ENCODE data around the gene KRR1.
"Not testable (repeated sequence)": the region's sequence is repeated elsewhere in the genome, so short reads cannot be mapped to it uniquely, and the experiment has no call there.

The KRR1 gene

DNA sequence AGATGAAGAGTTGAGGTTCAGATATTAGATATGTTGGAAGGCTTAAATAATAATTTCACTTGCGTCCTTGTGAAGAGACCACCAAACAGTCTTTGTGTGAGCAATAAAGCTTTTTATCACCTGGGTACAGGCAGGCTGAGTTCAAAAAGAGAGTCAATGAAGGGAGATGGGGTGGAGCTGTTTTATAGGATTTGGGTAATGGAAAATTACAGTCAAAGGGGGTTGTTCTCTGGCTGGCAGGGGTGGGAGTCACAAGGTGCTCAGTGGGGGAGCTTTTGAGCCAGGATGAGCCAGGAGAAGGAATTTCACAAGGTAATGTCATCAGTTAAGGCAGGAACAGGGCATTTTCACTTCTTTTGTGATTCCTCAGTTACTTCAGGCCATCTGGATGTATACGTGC, 27.0 kb downstream of the KRR1 start:
- POLR2A ChIA-PET: interaction anchor here (1.1 kb wide), 1 partner anchor 93 kb away, joined by 3 read pairs; the partner anchor contains the start of gene GLIPR1L2
- not testable (repeated sequence) for H3K4me3 ChIP-seq (ENCODE audit: low read depth, low read length)

DNA sequence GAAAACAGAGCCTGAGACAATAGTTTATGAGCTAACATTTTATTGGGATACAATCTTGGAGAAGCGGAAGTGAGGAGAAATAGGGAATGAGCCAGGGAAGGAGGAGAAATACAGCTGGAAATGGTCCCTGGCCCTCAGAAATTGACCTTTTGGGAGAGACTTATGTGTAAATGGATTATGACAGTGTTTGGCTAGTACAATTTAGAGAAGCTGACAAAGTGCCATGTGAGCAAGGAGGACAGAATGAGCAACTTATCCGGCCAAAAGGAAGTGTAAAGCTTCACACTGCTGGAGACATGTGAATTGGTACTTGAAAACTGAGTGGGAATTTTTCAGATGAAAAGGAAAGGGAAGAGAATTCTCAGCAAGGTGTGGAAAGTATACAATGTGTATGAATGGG, 28.0 kb downstream of the KRR1 start:
- ChIA-PET POLR2A (no interaction called here), CTCF (interaction anchor here (0.5 to 4.0 kb wide), 18 partner anchors 9 to 1103 kb away, joined by 3 to 21 read pairs (median 5); partner anchors contain the start of gene PHLDA1)
- Histone ChIP-seq H3K4me1 (ENCODE audit: control insufficient read depth, insufficient read depth, low read length) (0 out of 2 replicates have a peak, but pooled peaks cover 5% of the 10 kb centered on the region), H3K4me3 (ENCODE audit: low read depth, low read length) (no peak overlapping the region), H3K36me3 (ENCODE audit: control insufficient read depth in 2 of 2, insufficient read depth in 1 of 2, low read length in 2 of 2) (no peaks in the 10 kb centered on the region), H3K9me3 (ENCODE audit: control insufficient read depth, insufficient read depth, low read depth, low read length) (no peaks in the 10 kb centered on the region), H3K27ac (ENCODE audit: extremely low read depth, low read depth, low read length) (no peak overlapping the region)
- no peak for TF ChIP-seq ZNF621 (tag by site-specific recombination; IDR thresholded peaks at IDR 0.05)
- TF ChIP-seq ZNF785 (tag by site-specific recombination; IDR thresholded peaks at IDR 0.05): no peak
- no peak for TF ChIP-seq ZNF404 (tag by site-specific recombination; IDR thresholded peaks at IDR 0.05)
- TF ChIP-seq, protein P1, sequence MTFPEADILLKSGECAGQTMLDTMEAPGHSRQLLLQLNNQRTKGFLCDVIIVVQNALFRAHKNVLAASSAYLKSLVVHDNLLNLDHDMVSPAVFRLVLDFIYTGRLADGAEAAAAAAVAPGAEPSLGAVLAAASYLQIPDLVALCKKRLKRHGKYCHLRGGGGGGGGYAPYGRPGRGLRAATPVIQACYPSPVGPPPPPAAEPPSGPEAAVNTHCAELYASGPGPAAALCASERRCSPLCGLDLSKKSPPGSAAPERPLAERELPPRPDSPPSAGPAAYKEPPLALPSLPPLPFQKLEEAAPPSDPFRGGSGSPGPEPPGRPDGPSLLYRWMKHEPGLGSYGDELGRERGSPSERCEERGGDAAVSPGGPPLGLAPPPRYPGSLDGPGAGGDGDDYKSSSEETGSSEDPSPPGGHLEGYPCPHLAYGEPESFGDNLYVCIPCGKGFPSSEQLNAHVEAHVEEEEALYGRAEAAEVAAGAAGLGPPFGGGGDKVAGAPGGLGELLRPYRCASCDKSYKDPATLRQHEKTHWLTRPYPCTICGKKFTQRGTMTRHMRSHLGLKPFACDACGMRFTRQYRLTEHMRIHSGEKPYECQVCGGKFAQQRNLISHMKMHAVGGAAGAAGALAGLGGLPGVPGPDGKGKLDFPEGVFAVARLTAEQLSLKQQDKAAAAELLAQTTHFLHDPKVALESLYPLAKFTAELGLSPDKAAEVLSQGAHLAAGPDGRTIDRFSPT (tag by site-specific recombination; IDR thresholded peaks at IDR 0.05): no peak
- no peak for TF ChIP-seq ZNF16 (tag by site-specific recombination; IDR thresholded peaks at IDR 0.05; ENCODE audit: low read depth)
- no peak for TF ChIP-seq TRIM28 (IDR thresholded peaks at IDR 0.05; ENCODE audit: borderline replicate concordance, low read length)

More for the DNA sequence above, 27.0 kb downstream of the KRR1 start:
- not testable (repeated sequence) for H3K9me3 ChIP-seq (ENCODE audit: control insufficient read depth, insufficient read depth, low read depth, low read length); H3K4me1 ChIP-seq (ENCODE audit: control insufficient read depth, insufficient read depth, low read length); H3K27ac ChIP-seq (ENCODE audit: extremely low read depth, low read depth, low read length); H3K36me3 ChIP-seq (ENCODE audit: control insufficient read depth in 2 of 2, insufficient read depth in 1 of 2, low read length in 2 of 2)
- TF ChIP-seq GLIS1 (tag by site-specific recombination; IDR thresholded peaks at IDR 0.05): peak; percentile 72
- CTCF ChIA-PET: interaction anchor here (0.6 to 4.0 kb wide), 30 partner anchors 9 to 1526 kb away, joined by 3 to 21 read pairs (median 5); partner anchors contain the start of genes GLIPR1L1 and PHLDA1

DNA sequence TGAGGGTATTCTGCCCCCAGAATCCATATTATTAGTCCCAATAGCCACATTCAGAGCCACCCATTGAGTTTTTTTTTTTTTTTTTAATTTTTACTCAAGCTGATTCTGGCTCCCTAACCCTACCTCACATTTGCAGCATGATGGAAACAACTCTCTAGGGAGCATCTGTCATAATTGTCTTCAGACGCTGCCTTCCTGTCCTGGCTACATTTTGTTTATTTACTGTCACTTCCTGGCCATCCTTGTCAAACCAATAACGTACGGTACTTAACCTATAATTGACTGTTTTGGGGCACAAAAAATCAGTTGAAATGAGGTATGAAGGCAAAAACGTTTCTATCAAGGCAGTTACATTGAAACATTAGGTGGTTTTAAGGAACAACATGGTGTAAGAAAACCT, 28.8 kb downstream of the KRR1 start:
- Histone ChIP-seq H3K9me3 (ENCODE audit: control insufficient read depth, insufficient read depth, low read depth, low read length) (no peaks in the 10 kb centered on the region), H3K27ac (ENCODE audit: extremely low read depth, low read depth, low read length) (no peak overlapping the region), H3K4me3 (ENCODE audit: low read depth, low read length) (no peak overlapping the region), H3K36me3 (ENCODE audit: control insufficient read depth in 2 of 2, insufficient read depth in 1 of 2, low read length in 2 of 2) (no peaks in the 10 kb centered on the region), H3K4me1 (ENCODE audit: control insufficient read depth, insufficient read depth, low read length) (0 out of 2 replicates have a peak, but pooled peaks cover 5% of the 10 kb centered on the region)
- ChIA-PET POLR2A (no interaction called here), CTCF (interaction anchor here (0.5 to 4.0 kb wide), 8 partner anchors 9 to 974 kb away, joined by 3 to 21 read pairs (median 6); no protein-coding TSS in a partner anchor)
- TF ChIP-seq ZSCAN23 (tag by site-specific recombination; IDR thresholded peaks at IDR 0.05) (no peak), ZNF837 (tag by site-specific recombination; IDR thresholded peaks at IDR 0.05) (no peak), ZNF248 (tag by site-specific recombination; IDR thresholded peaks at IDR 0.05) (no peak), ZNF37A (tag by site-specific recombination; IDR thresholded peaks at IDR 0.05) (no peak), PRDM1 (tag by site-specific recombination; IDR thresholded peaks at IDR 0.05) (no peak), ZNF112 (tag by site-specific recombination; IDR thresholded peaks at IDR 0.05) (no peak), ZNF571 (tag by site-specific recombination; IDR thresholded peaks at IDR 0.05) (no peak), ZNF610 (tag by site-specific recombination; IDR thresholded peaks at IDR 0.05; ENCODE audit: borderline replicate concordance) (no peak), ZNF529 (tag by site-specific recombination; IDR thresholded peaks at IDR 0.05; ENCODE audit: insufficient replicate concordance) (no peak), ZNF426 (tag by site-specific recombination; IDR thresholded peaks at IDR 0.05) (no peak), SALL2 (tag by site-specific recombination; IDR thresholded peaks at IDR 0.05; ENCODE audit: borderline replicate concordance) (no peak), ZNF664 (tag by site-specific recombination; IDR thresholded peaks at IDR 0.05) (no peak), ZNF174 (tag by site-specific recombination; IDR thresholded peaks at IDR 0.05) (no peak)
- TF ChIP-seq, protein P2, sequence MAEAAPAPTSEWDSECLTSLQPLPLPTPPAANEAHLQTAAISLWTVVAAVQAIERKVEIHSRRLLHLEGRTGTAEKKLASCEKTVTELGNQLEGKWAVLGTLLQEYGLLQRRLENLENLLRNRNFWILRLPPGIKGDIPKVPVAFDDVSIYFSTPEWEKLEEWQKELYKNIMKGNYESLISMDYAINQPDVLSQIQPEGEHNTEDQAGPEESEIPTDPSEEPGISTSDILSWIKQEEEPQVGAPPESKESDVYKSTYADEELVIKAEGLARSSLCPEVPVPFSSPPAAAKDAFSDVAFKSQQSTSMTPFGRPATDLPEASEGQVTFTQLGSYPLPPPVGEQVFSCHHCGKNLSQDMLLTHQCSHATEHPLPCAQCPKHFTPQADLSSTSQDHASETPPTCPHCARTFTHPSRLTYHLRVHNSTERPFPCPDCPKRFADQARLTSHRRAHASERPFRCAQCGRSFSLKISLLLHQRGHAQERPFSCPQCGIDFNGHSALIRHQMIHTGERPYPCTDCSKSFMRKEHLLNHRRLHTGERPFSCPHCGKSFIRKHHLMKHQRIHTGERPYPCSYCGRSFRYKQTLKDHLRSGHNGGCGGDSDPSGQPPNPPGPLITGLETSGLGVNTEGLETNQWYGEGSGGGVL (tag by site-specific recombination; IDR thresholded peaks at IDR 0.05): no peak
- TF ChIP-seq, protein P3, sequence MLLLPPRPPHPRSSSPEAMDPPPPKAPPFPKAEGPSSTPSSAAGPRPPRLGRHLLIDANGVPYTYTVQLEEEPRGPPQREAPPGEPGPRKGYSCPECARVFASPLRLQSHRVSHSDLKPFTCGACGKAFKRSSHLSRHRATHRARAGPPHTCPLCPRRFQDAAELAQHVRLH (tag by site-specific recombination; IDR thresholded peaks at IDR 0.05): no peak
- TF ChIP-seq, protein P4, sequence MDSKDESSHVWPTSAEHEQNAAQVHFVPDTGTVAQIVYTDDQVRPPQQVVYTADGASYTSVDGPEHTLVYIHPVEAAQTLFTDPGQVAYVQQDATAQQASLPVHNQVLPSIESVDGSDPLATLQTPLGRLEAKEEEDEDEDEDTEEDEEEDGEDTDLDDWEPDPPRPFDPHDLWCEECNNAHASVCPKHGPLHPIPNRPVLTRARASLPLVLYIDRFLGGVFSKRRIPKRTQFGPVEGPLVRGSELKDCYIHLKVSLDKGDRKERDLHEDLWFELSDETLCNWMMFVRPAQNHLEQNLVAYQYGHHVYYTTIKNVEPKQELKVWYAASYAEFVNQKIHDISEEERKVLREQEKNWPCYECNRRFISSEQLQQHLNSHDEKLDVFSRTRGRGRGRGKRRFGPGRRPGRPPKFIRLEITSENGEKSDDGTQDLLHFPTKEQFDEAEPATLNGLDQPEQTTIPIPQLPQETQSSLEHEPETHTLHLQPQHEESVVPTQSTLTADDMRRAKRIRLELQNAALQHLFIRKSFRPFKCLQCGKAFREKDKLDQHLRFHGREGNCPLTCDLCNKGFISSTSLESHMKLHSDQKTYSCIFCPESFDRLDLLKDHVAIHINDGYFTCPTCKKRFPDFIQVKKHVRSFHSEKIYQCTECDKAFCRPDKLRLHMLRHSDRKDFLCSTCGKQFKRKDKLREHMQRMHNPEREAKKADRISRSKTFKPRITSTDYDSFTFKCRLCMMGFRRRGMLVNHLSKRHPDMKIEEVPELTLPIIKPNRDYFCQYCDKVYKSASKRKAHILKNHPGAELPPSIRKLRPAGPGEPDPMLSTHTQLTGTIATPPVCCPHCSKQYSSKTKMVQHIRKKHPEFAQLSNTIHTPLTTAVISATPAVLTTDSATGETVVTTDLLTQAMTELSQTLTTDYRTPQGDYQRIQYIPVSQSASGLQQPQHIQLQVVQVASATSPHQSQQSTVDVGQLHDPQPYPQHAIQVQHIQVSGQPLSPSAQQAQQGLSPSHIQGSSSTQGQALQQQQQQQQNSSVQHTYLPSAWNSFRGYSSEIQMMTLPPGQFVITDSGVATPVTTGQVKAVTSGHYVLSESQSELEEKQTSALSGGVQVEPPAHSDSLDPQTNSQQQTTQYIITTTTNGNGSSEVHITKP (tag by site-specific recombination; IDR thresholded peaks at IDR 0.05): no peak
